ENCODE results near the gene DAAM2.

DNA sequence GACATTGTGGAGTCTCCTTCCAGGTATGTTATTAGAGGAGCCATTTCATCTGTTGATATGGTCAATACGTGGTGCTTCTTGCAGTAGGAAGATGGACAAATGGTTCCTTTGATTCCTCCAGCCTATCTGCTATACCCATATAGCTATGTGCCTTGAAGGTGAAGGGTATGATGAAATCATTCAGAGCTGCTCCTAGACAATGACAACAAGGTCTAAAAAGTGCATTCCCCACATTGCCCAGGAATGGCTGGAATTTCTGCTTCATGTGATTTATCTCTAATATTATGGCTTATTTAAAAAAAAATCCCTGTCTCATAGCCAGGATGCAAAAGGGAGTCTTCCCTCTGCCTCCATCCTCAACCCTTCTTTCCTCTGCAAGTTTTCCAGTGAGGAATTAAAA lies 14.1 kb downstream of the DAAM2 start:
- TF ChIP-seq, protein P1, sequence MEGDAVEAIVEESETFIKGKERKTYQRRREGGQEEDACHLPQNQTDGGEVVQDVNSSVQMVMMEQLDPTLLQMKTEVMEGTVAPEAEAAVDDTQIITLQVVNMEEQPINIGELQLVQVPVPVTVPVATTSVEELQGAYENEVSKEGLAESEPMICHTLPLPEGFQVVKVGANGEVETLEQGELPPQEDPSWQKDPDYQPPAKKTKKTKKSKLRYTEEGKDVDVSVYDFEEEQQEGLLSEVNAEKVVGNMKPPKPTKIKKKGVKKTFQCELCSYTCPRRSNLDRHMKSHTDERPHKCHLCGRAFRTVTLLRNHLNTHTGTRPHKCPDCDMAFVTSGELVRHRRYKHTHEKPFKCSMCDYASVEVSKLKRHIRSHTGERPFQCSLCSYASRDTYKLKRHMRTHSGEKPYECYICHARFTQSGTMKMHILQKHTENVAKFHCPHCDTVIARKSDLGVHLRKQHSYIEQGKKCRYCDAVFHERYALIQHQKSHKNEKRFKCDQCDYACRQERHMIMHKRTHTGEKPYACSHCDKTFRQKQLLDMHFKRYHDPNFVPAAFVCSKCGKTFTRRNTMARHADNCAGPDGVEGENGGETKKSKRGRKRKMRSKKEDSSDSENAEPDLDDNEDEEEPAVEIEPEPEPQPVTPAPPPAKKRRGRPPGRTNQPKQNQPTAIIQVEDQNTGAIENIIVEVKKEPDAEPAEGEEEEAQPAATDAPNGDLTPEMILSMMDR (IDR thresholded peaks at IDR 0.05) = no peak
- no peak for TF ChIP-seq POLR2A (IDR thresholded peaks at IDR 0.05)

Measured in right lobe of liver (tissue), 4 donors.